Liver (tissue), 9 donors: ENCODE data around the gene DDX56. TPM values are rescaled to one million over a fixed set of nuclear protein-coding genes. Genes with fewer than 3 reads are reported as not detected.

Experiments
- DNase-seq: peaks from one replicate; pipeline ENCODE4 v3.0.0-alpha.2; 2017; ENCODE audit warnings: low spot score
- H3K27ac ChIP-seq, 2 donors: one replicate each; pipeline ENCODE4 v1.7.0; 2013; ENCODE audit warnings: inconsistent platforms in 2 of 2, low read length in 2 of 2, control low read depth in 1 of 2, low read depth in 1 of 2, mild to moderate bottlenecking in 1 of 2
- H3K27me3 ChIP-seq, 4 donors: one replicate each; pipeline versions ENCODE4 v1.6.1 to v1.7.0; 2013; ENCODE audit warnings: low read length in 3 of 4, inconsistent platforms in 1 of 4, mild to moderate bottlenecking in 1 of 4, moderate library complexity in 1 of 4; ENCODE audit not compliant: control insufficient read depth in 4 of 4, insufficient read depth in 4 of 4
- H3K36me3 ChIP-seq, 4 donors: one replicate each; pipeline versions ENCODE4 v1.6.1 to v1.7.0; 2013; ENCODE audit warnings: low read length in 3 of 4, mild to moderate bottlenecking in 3 of 4, low read depth in 1 of 4, moderate library complexity in 1 of 4; ENCODE audit not compliant: control insufficient read depth in 4 of 4, insufficient read depth in 3 of 4
- H3K4me1 ChIP-seq, 4 donors: one replicate each; pipeline versions ENCODE4 v1.6.1 to v1.7.0; 2013; ENCODE audit warnings: low read length in 3 of 4, mild to moderate bottlenecking in 3 of 4, moderate library complexity in 1 of 4; ENCODE audit not compliant: control insufficient read depth in 4 of 4, insufficient read depth in 4 of 4
- H3K4me3 ChIP-seq, 3 donors: one replicate each; pipeline versions ENCODE4 v1.6.1 to v1.7.0; 2013; ENCODE audit warnings: low read length in 3 of 3, control low read depth in 1 of 3, low read depth in 1 of 3, mild to moderate bottlenecking in 1 of 3
- H3K9ac ChIP-seq, 2 donors: one replicate each; pipeline ENCODE4 v1.7.0; 2013; ENCODE audit warnings: low read length in 2 of 2, mild to moderate bottlenecking in 2 of 2, moderate library complexity in 2 of 2, control low read depth in 1 of 2, low read depth in 1 of 2
- H3K9me3 ChIP-seq, 4 donors: one replicate each; pipeline versions ENCODE4 v1.6.1 to v1.7.0; 2013; ENCODE audit warnings: low read length in 3 of 4; ENCODE audit not compliant: control insufficient read depth in 4 of 4
- CTCF ChIP-seq: fragments of 150-350 bp; IDR thresholded peaks from 2 replicates; pipeline ENCODE4 v1.5.1; 2017; ENCODE audit warnings: improper control_type of control experiment, low read depth, low read length; ENCODE audit not compliant: missing input control
- EGR1 ChIP-seq, 2 donors: IDR thresholded peaks; 2 replicates each; pipeline ENCODE4 v1.6.1; 2016 to 2018; ENCODE audit warnings: antibody characterized with exemption in 2 of 2, low read depth in 2 of 2
- FOXA1 ChIP-seq: IDR thresholded peaks from 2 replicates; pipeline ENCODE4 v1.6.1; 2016; ENCODE audit warnings: antibody characterized with exemption
- FOXA2 ChIP-seq: IDR thresholded peaks from 2 replicates; pipeline ENCODE4 v1.6.1; 2016; ENCODE audit warnings: antibody characterized with exemption
- GABPA ChIP-seq, 2 donors: IDR thresholded peaks in 1 of 2; conservative IDR thresholded peaks in 1 of 2; 2 replicates each; pipeline ENCODE4 v1.6.1; 2016; ENCODE audit warnings: antibody characterized with exemption in 2 of 2, mild to moderate bottlenecking in 1 of 2, moderate library complexity in 1 of 2
- HNF4A ChIP-seq, 2 donors: conservative IDR thresholded peaks; 2 replicates each; pipeline ENCODE4 v1.6.1; 2016; ENCODE audit warnings: antibody characterized with exemption in 2 of 2, mild to moderate bottlenecking in 2 of 2
- HNF4G ChIP-seq: IDR thresholded peaks from 2 replicates; pipeline ENCODE4 v1.6.1; 2016; ENCODE audit warnings: antibody characterized with exemption
- JUND ChIP-seq, 2 donors: IDR thresholded peaks; 2 replicates each; pipeline ENCODE4 v1.6.1; 2016; ENCODE audit warnings: antibody characterized with exemption in 2 of 2
- NR2F2 ChIP-seq: IDR thresholded peaks from 2 replicates; pipeline ENCODE4 v1.6.1; 2016; ENCODE audit warnings: antibody characterized with exemption
- RAD21 ChIP-seq, 2 donors: IDR thresholded peaks; 2 replicates each; pipeline ENCODE4 v1.6.1; 2016; ENCODE audit warnings: antibody characterized with exemption in 2 of 2, mild to moderate bottlenecking in 2 of 2
- REST ChIP-seq: IDR thresholded peaks from 2 replicates; pipeline ENCODE4 v1.6.1; 2016; ENCODE audit warnings: antibody characterized with exemption, mild to moderate bottlenecking
- RXRA ChIP-seq, 2 donors: IDR thresholded peaks; 2 replicates each; pipeline ENCODE4 v1.6.1; 2017 to 2018; ENCODE audit warnings: antibody characterized with exemption in 2 of 2, mild to moderate bottlenecking in 1 of 2
- SP1 ChIP-seq: IDR thresholded peaks from 2 replicates; pipeline ENCODE4 v1.6.1; 2018; ENCODE audit warnings: antibody characterized with exemption, mild to moderate bottlenecking
- TAF1 ChIP-seq: conservative IDR thresholded peaks from 2 replicates; pipeline ENCODE4 v1.6.1; 2016; ENCODE audit warnings: antibody characterized with exemption, mild to moderate bottlenecking
- YY1 ChIP-seq: IDR thresholded peaks from 2 replicates; pipeline ENCODE4 v1.6.1; 2016; ENCODE audit warnings: antibody characterized with exemption, mild to moderate bottlenecking
- WGBS: extraction: QIAGEN DNeasy Blood & Tissue Kit; methylation state at CpG from one replicate; pipeline ENCODE4 v1.1.7; 2013; 5-methylcytosine and 5-hydroxymethylcytosine counted together
- polyA plus RNA-seq, 2 donors: library from polyadenylated mRNA; stranded (reverse) in 1 of 2; unstranded in 1 of 2; fragments of 200-250 nt in 1 of 2; fragments of >200 nt in 1 of 2; fragmentation: Nextera tagmentation in 1 of 2; extraction: Ambion mirVana in 1 of 2; gene quantifications; one replicate each; pipeline versions ENCODE4 v1.2.1 to v1.2.3, GENCODE V29; 2013 to 2015
- total RNA-seq, 2 donors: library from RNA; depleted of rRNA; stranded (reverse); fragments of >200 nt; gene quantifications; one replicate each; pipeline ENCODE4 v1.2.3, GENCODE V29; 2014
- TF ChIP-seq, protein P1 (sequence below): IDR thresholded peaks from 2 replicates; pipeline ENCODE4 v1.6.1; 2016; ENCODE audit warnings: antibody characterized with exemption
- TF ChIP-seq, protein P2 (sequence below): IDR thresholded peaks from 2 replicates; pipeline ENCODE4 v1.6.1; 2016; ENCODE audit warnings: antibody characterized with exemption
- donor health status: healthy.
- donor health status: healthy.
- donor health status: healthy.
- donor health status: healthy.
- donor health status: healthy.

Gene DDX56
- total and polyA plus RNA-seq, 4 donors = 24.3 to 42.1 (median 31.9) TPM

DNA sequence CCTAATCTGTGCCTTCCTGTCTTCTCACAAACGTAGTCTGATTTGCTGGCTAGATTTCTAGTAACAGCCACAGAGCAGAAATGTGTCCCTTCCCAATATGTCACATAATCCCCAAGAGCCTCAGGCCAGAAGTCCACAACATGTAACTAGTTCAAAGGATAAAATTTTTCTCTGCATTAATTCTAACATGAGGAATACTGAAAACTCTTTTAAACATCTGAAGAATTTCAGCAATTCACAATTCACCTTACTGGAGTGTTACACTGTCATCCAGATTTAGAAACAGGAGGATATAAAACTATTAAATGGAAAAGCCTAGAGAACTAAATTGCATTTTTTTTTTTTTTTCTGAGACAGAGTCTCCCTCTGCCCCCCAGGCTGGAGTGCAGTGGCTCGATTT, 2.5 kb upstream of the DDX56 start:
- H3K4me3 ChIP-seq = no peak overlapping the region
- no peaks in the 10 kb centered on the region for H3K27me3 ChIP-seq
- peaks cover 9 to 31% (median 27%) of the 10 kb centered on the region in 4 donors for H3K36me3 ChIP-seq
- H3K4me1 ChIP-seq = peaks cover 7 to 33% (median 27%) of the 10 kb centered on the region in 4 donors
- H3K27ac ChIP-seq = no peak overlapping the region
- no peak overlapping the region for H3K9ac ChIP-seq
- H3K9me3 ChIP-seq = no peaks in the 10 kb centered on the region
- DNase-seq = no peak
- TF ChIP-seq CTCF (no peak), YY1 (no peak), SP1 (no peak), HNF4A (conservative IDR thresholded peaks at IDR 0.05) (no peak), REST (no peak), TAF1 (no peak), RXRA (IDR thresholded peaks at IDR 0.05) (no peak), FOXA2 (no peak)
- 82% methylated on average over 2 of the region's 2 CpGs for WGBS

GRCh38 chr7:44575054-44575453, 1.3 kb upstream of the DDX56 start:
- no peaks in the 10 kb centered on the region for H3K9me3 ChIP-seq
- peak overlapping the region in 1 of 2 donors; percentile 87 for H3K27ac ChIP-seq
- no peak for DNase-seq
- TF ChIP-seq GABPA (IDR thresholded peaks at IDR 0.05 in 1 of 2, conservative IDR thresholded peaks at IDR 0.05 in 1 of 2) (no peak), CTCF (no peak), YY1 (no peak), FOXA2 (no peak), TAF1 (no peak), NR2F2 (no peak), FOXA1 (no peak), REST (no peak), RAD21 (IDR thresholded peaks at IDR 0.05) (no peak), SP1 (no peak), JUND (IDR thresholded peaks at IDR 0.05) (no peak), EGR1 (IDR thresholded peaks at IDR 0.05; ENCODE audit: low read depth in 2 of 2) (no peak), HNF4G (no peak), HNF4A (conservative IDR thresholded peaks at IDR 0.05) (no peak), RXRA (IDR thresholded peaks at IDR 0.05) (no peak)
- TF ChIP-seq, protein P1, sequence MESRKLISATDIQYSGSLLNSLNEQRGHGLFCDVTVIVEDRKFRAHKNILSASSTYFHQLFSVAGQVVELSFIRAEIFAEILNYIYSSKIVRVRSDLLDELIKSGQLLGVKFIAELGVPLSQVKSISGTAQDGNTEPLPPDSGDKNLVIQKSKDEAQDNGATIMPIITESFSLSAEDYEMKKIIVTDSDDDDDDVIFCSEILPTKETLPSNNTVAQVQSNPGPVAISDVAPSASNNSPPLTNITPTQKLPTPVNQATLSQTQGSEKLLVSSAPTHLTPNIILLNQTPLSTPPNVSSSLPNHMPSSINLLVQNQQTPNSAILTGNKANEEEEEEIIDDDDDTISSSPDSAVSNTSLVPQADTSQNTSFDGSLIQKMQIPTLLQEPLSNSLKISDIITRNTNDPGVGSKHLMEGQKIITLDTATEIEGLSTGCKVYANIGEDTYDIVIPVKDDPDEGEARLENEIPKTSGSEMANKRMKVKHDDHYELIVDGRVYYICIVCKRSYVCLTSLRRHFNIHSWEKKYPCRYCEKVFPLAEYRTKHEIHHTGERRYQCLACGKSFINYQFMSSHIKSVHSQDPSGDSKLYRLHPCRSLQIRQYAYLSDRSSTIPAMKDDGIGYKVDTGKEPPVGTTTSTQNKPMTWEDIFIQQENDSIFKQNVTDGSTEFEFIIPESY = no peak
- TF ChIP-seq, protein P2, sequence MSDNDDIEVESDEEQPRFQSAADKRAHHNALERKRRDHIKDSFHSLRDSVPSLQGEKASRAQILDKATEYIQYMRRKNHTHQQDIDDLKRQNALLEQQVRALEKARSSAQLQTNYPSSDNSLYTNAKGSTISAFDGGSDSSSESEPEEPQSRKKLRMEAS = no peak
- no peak overlapping the region for H3K9ac ChIP-seq
- H3K36me3 ChIP-seq = peaks cover 15 to 40% (median 36%) of the 10 kb centered on the region in 4 donors
- no peak overlapping the region for H3K4me3 ChIP-seq
- peaks cover 3 to 30% (median 21%) of the 10 kb centered on the region in 4 donors for H3K4me1 ChIP-seq
- no peaks in the 10 kb centered on the region for H3K27me3 ChIP-seq
